Measurements from ENCODE around the gene CD79B. TPM values are rescaled to one million over a fixed set of nuclear protein-coding genes. Genes with fewer than 3 reads are reported as not detected.

CD79B gene
- total and polyA plus RNA-seq, 2 of the 13 experiments (the other 11 are each of a cell fraction or from before 2014, with no cell fraction given) = not detected

- 0 out of 2 replicates have a peak, but pooled peaks have one; percentile 23 for TF ChIP-seq ZNF670 (CRISPR knock-in tag; IDR thresholded peaks at IDR 0.05; ENCODE audit: borderline replicate concordance)
- TF ChIP-seq, protein P1, sequence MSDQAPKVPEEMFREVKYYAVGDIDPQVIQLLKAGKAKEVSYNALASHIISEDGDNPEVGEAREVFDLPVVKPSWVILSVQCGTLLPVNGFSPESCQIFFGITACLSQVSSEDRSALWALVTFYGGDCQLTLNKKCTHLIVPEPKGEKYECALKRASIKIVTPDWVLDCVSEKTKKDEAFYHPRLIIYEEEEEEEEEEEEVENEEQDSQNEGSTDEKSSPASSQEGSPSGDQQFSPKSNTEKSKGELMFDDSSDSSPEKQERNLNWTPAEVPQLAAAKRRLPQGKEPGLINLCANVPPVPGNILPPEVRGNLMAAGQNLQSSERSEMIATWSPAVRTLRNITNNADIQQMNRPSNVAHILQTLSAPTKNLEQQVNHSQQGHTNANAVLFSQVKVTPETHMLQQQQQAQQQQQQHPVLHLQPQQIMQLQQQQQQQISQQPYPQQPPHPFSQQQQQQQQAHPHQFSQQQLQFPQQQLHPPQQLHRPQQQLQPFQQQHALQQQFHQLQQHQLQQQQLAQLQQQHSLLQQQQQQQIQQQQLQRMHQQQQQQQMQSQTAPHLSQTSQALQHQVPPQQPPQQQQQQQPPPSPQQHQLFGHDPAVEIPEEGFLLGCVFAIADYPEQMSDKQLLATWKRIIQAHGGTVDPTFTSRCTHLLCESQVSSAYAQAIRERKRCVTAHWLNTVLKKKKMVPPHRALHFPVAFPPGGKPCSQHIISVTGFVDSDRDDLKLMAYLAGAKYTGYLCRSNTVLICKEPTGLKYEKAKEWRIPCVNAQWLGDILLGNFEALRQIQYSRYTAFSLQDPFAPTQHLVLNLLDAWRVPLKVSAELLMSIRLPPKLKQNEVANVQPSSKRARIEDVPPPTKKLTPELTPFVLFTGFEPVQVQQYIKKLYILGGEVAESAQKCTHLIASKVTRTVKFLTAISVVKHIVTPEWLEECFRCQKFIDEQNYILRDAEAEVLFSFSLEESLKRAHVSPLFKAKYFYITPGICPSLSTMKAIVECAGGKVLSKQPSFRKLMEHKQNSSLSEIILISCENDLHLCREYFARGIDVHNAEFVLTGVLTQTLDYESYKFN (CRISPR knock-in tag; conservative IDR thresholded peaks at IDR 0.05) = peak; percentile 68
- TF ChIP-seq ZNF747 (CRISPR knock-in tag; IDR thresholded peaks at IDR 0.05; ENCODE audit: borderline replicate concordance) = no peak
- TF ChIP-seq CBFB (CRISPR knock-in tag; IDR thresholded peaks at IDR 0.05) = no peak
- TF ChIP-seq FLYWCH1 (CRISPR knock-in tag; IDR thresholded peaks at IDR 0.05) = no peak
- TF ChIP-seq ZSCAN29 (CRISPR knock-in tag; conservative IDR thresholded peaks at IDR 0.05) = no peak
- TF ChIP-seq, protein P2, sequence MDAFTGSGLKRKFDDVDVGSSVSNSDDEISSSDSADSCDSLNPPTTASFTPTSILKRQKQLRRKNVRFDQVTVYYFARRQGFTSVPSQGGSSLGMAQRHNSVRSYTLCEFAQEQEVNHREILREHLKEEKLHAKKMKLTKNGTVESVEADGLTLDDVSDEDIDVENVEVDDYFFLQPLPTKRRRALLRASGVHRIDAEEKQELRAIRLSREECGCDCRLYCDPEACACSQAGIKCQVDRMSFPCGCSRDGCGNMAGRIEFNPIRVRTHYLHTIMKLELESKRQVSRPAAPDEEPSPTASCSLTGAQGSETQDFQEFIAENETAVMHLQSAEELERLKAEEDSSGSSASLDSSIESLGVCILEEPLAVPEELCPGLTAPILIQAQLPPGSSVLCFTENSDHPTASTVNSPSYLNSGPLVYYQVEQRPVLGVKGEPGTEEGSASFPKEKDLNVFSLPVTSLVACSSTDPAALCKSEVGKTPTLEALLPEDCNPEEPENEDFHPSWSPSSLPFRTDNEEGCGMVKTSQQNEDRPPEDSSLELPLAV (CRISPR knock-in tag; conservative IDR thresholded peaks at IDR 0.05; ENCODE audit: low read depth) = no peak
- 0 out of 2 replicates have a peak, but pooled peaks have one; percentile 33 for TF ChIP-seq ZNF678 (CRISPR knock-in tag; IDR thresholded peaks at IDR 0.05)
- TF ChIP-seq MBD4 (IDR thresholded peaks at IDR 0.05; ENCODE audit: borderline replicate concordance, low read length) = no peak
- no peak for TF ChIP-seq ZNF781 (CRISPR knock-in tag; IDR thresholded peaks at IDR 0.05; ENCODE audit: borderline replicate concordance, not compliant biosample characterization)
- no peak for TF ChIP-seq BORCS8-MEF2B (CRISPR knock-in tag; IDR thresholded peaks at IDR 0.05)
- TF ChIP-seq MIER3 (CRISPR knock-in tag; IDR thresholded peaks at IDR 0.05; ENCODE audit: borderline replicate concordance) = no peak
- TF ChIP-seq ZNF660 (CRISPR knock-in tag; IDR thresholded peaks at IDR 0.05; ENCODE audit: borderline replicate concordance, low read depth) = no peak; the same call in 1 of the 2 replicates
- no peak for TF ChIP-seq POLR2AphosphoS5 (IDR thresholded peaks at IDR 0.05; ENCODE audit: low read depth, low read length)
- TF ChIP-seq SNAI1 (CRISPR knock-in tag; IDR thresholded peaks at IDR 0.05; ENCODE audit: borderline replicate concordance) = 0 out of 2 replicates have a peak, but pooled peaks have one; percentile 8
- TF ChIP-seq NONO (IDR thresholded peaks at IDR 0.05) = no peak
- TF ChIP-seq NONO (CRISPR knock-in tag; conservative IDR thresholded peaks at IDR 0.05) = 0 out of 2 replicates have a peak, but pooled peaks have one; percentile 12
- peak; percentile 48 for TF ChIP-seq GABPB1 (CRISPR knock-in tag; IDR thresholded peaks at IDR 0.05)
- TF ChIP-seq NFE2L2 (IDR thresholded peaks at IDR 0.05; ENCODE audit: low read length) = no peak
- TF ChIP-seq ZFAT (CRISPR knock-in tag; conservative IDR thresholded peaks at IDR 0.05) = no peak
- TF ChIP-seq MAZ (IDR thresholded peaks at IDR 0.05; ENCODE audit: borderline replicate concordance, low read depth, low read length) = peak; percentile 84
- TF ChIP-seq MAZ (CRISPR knock-in tag; IDR thresholded peaks at IDR 0.05; ENCODE audit: low read depth) = peak; percentile 14; the same call in 1 of the 2 replicates
Observed at GRCh38 chr17:63946440-63947363, 14.6 kb upstream of the CD79B start (continued).
